Measurements from ENCODE around the gene IFT74.

The IFT74 gene

DNA sequence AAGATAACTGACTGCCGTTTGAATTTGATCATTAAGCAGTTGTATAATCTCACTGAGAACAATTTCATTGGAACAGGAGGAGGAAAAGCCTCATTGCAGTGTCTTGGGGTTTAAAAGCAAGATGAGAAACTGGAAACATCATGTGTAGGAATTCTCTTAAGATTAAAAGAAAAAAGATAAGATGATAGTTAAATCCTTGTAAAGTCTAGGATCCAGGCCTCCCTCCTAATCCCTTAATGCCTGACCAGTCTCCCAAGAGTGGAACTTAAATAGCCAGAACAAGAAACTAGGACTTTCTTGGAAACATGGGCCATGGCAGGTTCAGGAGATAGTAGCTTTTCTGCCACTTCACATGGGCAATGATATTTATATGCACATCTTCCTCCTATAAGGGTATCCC, 86.3 kb downstream of the IFT74 start:
- H3K4me3 Mint-ChIP-seq: no peak overlapping the region
- H3K27ac Mint-ChIP-seq: peak overlapping the region; percentile 23
- no peak for DNase-seq
- TF ChIP-seq, protein P1, sequence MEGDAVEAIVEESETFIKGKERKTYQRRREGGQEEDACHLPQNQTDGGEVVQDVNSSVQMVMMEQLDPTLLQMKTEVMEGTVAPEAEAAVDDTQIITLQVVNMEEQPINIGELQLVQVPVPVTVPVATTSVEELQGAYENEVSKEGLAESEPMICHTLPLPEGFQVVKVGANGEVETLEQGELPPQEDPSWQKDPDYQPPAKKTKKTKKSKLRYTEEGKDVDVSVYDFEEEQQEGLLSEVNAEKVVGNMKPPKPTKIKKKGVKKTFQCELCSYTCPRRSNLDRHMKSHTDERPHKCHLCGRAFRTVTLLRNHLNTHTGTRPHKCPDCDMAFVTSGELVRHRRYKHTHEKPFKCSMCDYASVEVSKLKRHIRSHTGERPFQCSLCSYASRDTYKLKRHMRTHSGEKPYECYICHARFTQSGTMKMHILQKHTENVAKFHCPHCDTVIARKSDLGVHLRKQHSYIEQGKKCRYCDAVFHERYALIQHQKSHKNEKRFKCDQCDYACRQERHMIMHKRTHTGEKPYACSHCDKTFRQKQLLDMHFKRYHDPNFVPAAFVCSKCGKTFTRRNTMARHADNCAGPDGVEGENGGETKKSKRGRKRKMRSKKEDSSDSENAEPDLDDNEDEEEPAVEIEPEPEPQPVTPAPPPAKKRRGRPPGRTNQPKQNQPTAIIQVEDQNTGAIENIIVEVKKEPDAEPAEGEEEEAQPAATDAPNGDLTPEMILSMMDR (IDR thresholded peaks at IDR 0.05): no peak
- peaks cover 4% of the 10 kb centered on the region for H3K4me1 Mint-ChIP-seq
- no peaks in the 10 kb centered on the region for H3K27me3 Mint-ChIP-seq (ENCODE audit: low read depth, poor library complexity)
- peaks cover 20% of the 10 kb centered on the region for H3K36me3 Mint-ChIP-seq (ENCODE audit: low read depth)
- H3K9me3 Mint-ChIP-seq: no peaks in the 10 kb centered on the region

DNA sequence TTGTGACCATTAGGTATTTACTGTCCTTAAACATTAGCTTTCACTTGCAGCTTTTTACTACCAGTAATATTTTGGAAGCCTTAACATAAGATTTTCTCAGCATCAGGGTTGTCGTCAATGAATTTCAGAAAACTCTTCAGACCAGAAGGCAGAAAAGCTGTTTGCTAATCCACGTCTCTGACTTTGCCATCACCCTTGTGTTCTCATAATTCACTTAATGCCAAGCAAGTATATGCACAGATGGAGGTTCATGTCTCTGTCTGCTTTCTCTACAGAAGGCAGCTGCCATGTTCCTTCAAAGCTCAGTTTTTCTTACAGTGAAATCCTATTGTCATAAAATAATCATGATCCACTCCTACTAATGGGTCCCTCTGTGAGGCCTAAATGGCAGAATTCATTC, 87.0 kb downstream of the IFT74 start:
- H3K27ac Mint-ChIP-seq: no peak overlapping the region
- no peaks in the 10 kb centered on the region for H3K27me3 Mint-ChIP-seq (ENCODE audit: low read depth, poor library complexity)
- H3K36me3 Mint-ChIP-seq (ENCODE audit: low read depth): peaks cover 16% of the 10 kb centered on the region
- no peaks in the 10 kb centered on the region for H3K9me3 Mint-ChIP-seq
- H3K4me1 Mint-ChIP-seq: peaks cover 4% of the 10 kb centered on the region
- TF ChIP-seq, protein P1 (IDR thresholded peaks at IDR 0.05): no peak
- no peak for DNase-seq
- no peak overlapping the region for H3K4me3 Mint-ChIP-seq

DNA sequence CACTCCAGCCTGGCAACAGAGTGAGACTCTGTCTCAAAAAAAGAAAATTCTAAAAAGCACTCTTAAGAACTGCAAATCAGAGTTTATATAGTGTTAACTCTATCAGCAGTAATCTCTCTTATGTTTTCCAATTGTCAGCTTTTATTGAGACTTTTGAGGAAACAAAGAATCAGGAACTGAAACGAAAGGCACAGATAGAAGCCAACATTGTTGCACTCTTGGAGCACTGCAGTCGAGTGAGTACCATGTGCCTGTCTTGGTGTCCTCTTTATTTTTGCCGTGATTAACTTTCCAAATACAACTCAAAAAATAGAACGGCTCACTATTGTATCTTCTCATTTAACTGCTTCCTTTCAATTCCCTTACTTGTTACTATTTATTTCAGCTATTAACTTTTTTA, 90.9 kb downstream of the IFT74 start:
- no peak overlapping the region for H3K27ac Mint-ChIP-seq
- DNase-seq: no peak
- H3K27me3 Mint-ChIP-seq (ENCODE audit: low read depth, poor library complexity): no peaks in the 10 kb centered on the region
- no peak overlapping the region for H3K4me3 Mint-ChIP-seq
- TF ChIP-seq, protein P1 (IDR thresholded peaks at IDR 0.05): no peak
- H3K4me1 Mint-ChIP-seq: peaks cover 10% of the 10 kb centered on the region
- H3K36me3 Mint-ChIP-seq (ENCODE audit: low read depth): peaks cover 49% of the 10 kb centered on the region
- H3K9me3 Mint-ChIP-seq: no peaks in the 10 kb centered on the region

DNA sequence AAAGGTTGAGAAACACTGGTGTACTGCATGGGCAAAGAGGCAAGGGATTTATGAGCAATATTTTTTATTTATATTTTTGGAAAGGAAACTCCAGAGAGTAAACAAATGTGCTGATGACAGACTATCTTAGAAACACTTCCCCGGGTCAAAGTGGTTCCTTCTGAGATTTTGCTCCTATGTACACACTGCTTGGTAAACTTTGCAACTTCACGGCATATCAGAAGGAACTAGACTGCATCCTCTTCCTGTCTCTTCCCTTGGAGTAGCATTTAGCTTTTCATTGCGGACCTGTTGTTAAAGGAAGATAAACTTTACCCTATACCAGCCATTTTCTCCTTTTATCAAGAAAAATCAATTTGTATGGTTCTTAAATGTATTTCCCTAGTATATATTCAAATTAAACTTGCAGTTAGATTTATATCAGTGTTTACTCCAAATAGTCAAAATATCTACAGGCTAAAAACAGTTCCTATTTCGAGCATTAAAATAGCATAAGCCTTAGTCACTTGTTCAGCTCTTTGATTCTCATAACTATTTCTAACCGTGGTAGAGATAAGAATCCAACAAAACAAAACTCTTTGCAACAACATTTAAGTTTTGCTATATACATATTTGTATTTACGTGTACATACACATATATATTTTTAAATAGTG, 97.3 kb downstream of the IFT74 start:
- TF ChIP-seq, protein P1 (IDR thresholded peaks at IDR 0.05): no peak
- H3K9me3 Mint-ChIP-seq: no peaks in the 10 kb centered on the region
- peaks cover 56% of the 10 kb centered on the region for H3K36me3 Mint-ChIP-seq (ENCODE audit: low read depth)
- no peaks in the 10 kb centered on the region for H3K27me3 Mint-ChIP-seq (ENCODE audit: low read depth, poor library complexity)
- peak overlapping the region; percentile 25 for H3K27ac Mint-ChIP-seq
- H3K4me3 Mint-ChIP-seq: no peak overlapping the region
- DNase-seq: no peak
- peaks cover 7% of the 10 kb centered on the region for H3K4me1 Mint-ChIP-seq

DNA sequence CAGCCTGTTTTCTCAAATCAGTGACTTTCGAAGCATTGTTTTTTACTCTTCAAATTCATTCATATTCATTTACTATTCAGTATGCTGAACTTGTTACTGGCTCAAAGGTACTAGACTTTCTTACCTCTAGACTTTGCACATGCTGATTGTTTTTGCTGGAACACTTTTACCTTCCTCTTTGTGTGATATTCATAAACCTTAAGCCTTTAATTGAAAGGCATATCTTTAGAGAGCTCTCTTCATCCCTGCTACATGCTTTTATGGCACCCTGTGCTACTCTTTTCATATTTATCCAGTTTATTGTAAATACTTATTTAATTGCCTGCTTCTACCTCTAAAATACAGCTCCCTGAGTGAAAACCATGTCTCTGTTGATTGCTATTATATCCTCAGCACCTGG, 97.9 kb downstream of the IFT74 start:
- no peaks in the 10 kb centered on the region for H3K27me3 Mint-ChIP-seq (ENCODE audit: low read depth, poor library complexity)
- H3K36me3 Mint-ChIP-seq (ENCODE audit: low read depth): peaks cover 56% of the 10 kb centered on the region
- H3K4me1 Mint-ChIP-seq: peaks cover under 1% of the 10 kb centered on the region
- no peak overlapping the region for H3K4me3 Mint-ChIP-seq
- H3K27ac Mint-ChIP-seq: no peak overlapping the region
- TF ChIP-seq, protein P1 (IDR thresholded peaks at IDR 0.05): no peak
- no peak for DNase-seq
- H3K9me3 Mint-ChIP-seq: no peaks in the 10 kb centered on the region

DNA sequence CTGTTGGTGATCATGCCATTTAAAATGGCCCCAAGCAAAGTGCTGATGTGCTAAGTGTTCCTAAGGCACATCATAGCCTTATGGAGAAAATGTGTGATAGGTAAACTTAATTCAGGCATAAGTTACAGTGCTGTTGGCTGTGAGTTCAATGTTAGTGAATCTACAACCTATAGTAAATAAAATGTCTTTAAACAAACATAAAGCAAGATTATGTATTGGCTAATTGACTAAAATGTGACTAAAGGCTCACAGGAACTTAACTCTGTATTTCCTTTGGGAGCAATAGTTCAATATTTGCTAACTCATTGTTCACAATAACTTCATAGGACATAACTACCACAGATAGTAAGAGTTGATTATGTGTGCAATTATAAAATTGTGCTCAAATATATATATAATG, 98.6 kb downstream of the IFT74 start:
- Mint-ChIP-seq H3K4me3 (no peak overlapping the region), H3K27ac (no peak overlapping the region), H3K4me1 (no peaks in the 10 kb centered on the region), H3K27me3 (ENCODE audit: low read depth, poor library complexity) (no peaks in the 10 kb centered on the region), H3K36me3 (ENCODE audit: low read depth) (peaks cover 55% of the 10 kb centered on the region), H3K9me3 (no peaks in the 10 kb centered on the region)
- DNase-seq: no peak
- TF ChIP-seq, protein P1 (IDR thresholded peaks at IDR 0.05): no peak
